HG03520 (cell line): Measurements from ENCODE around the gene SESN2.
"Not testable (repeated sequence)": the region's sequence is repeated elsewhere in the genome, so short reads cannot be mapped to it uniquely, and the experiment has no call there.

Experiments used
- ATAC-seq: cut with Tn5 transposase; IDR thresholded peaks from one replicate; pipeline ENCODE4 v1.9.1; 2021; ENCODE audit warnings: mild to moderate bottlenecking, moderate library complexity; ENCODE audit not compliant: unreplicated experiment

Gene SESN2

DNA sequence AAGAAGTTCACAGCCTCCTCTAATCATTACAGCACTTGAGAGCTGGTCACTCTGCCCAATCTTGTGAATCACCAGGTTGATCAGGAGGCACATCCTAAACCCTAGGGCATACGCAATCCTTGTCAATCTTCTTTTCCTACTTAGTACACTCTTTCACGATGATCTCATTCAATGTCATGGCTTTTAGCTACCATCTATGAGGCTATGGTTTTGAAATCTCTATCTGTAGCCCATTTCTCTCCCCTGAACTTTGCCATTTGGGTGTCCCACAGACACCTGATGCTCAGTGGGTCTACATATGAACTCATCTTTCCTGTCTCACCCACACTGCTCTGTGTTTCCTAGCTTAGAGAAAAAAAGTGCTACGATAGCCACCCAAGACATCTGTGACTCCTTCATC, 67.7 kb downstream of the SESN2 start:
- no peak for ATAC-seq

DNA sequence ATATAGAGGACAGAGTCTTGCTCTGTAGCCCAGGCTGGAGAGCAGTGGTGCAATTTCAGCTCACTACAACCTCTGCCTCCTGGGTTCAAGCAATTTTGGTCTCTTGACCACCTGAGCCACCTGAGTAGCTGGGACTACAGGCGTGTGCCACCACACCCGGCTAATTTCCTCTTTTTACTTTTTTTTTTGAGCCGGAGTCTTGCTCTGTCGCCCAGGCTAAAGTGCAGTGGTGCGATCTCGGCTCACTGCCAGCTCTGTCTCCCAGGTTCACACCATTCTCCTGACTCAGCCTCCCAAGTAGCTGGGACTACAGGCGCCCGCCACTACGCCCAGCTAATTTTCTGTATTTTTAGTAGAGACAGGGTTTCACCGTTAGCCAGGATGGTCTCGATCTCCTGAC, 68.1 kb downstream of the SESN2 start:
- not testable (repeated sequence) for ATAC-seq

DNA sequence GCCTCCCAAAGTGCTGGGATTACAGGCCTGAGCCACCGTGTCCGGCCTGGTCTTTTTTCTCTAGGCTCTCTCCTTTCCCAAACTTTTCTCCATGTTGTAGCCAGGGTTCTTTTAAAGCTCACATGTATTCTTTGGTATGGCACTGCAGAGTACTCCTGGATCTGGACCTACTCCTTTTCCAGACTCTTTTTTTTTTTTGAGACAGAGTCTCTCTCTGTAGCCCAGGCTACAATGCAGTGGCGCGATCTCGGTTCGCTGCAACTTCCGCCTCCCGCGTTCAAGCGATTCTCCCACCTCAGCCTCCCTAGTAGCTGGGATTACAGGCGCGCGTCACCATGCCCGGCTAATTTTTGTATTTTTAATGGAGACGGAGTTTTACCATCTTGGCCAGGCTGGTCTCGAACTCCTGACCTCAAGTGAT, 68.9 kb downstream of the SESN2 start:
- no peak for ATAC-seq

- ATAC-seq, result no peak
Measured at GRCh38 chr1:28329395-28330153, 70.3 kb downstream of the SESN2 start.
